Esophagus squamous epithelium (tissue), 5 donors: ENCODE data around the gene PRRX1. TPM values are rescaled to one million over a fixed set of nuclear protein-coding genes. Genes with fewer than 3 reads are reported as not detected.

Experiments used
- DNase-seq: peaks from one replicate; lab custom pipeline; 2025; lab: John Stamatoyannopoulos, UW
- H3K27ac ChIP-seq, 4 donors: fragments of 200-600 bp; sonication (generic); one replicate each; pipeline ENCODE4 v1.5.1; 2016 to 2019; ENCODE audit warnings: mild to moderate bottlenecking in 1 of 4
- H3K27me3 ChIP-seq, 4 donors: fragments of 200-600 bp; sonication (generic); 1 replicate in 3 of 4; 2 replicates in 1 of 4; pipeline versions ENCODE4 v1.5.1 to v1.6.0; 2017 to 2021; ENCODE audit warnings: antibody characterized with exemption in 1 of 4
- H3K36me3 ChIP-seq, 3 donors: fragments of 200-600 bp; sonication (generic); one replicate each; pipeline ENCODE4 v1.5.1; 2016 to 2019
- H3K4me1 ChIP-seq, 3 donors: fragments of 200-600 bp; sonication (generic); one replicate each; pipeline ENCODE4 v1.5.1; 2017 to 2019
- H3K4me3 ChIP-seq, 4 donors: fragments of 200-600 bp; sonication (generic); 1 replicate in 3 of 4; 2 replicates in 1 of 4; pipeline ENCODE4 v1.5.1; 2016 to 2019; ENCODE audit warnings: mild to moderate bottlenecking in 2 of 4, moderate library complexity in 1 of 4
- H3K9me3 ChIP-seq, 3 donors: fragments of 200-600 bp; sonication (generic); one replicate each; pipeline ENCODE4 v1.5.1; 2016 to 2019
- CTCF ChIP-seq, 6 experiments: fragments of 450-650 bp in 4 of 6; fragments of 200-600 bp in 2 of 6; sonication (generic) in 2 of 6; IDR thresholded peaks; one replicate each; pipeline ENCODE4 v1.5.1; 2016 to 2019; ENCODE audit warnings: antibody characterized with exemption in 6 of 6, mild to moderate bottlenecking in 4 of 6, moderate library complexity in 4 of 6
- POLR2A ChIP-seq, 4 donors: fragments of 450-650 bp; IDR thresholded peaks; one replicate each; pipeline ENCODE4 v1.6.1; 2017; ENCODE audit warnings: antibody characterized with exemption in 4 of 4, mild to moderate bottlenecking in 4 of 4, moderate library complexity in 3 of 4
- WGBS, 2 donors: methylation state at CpG; one replicate each; pipeline ENCODE4 v1.1.5; 2018; 5-methylcytosine and 5-hydroxymethylcytosine counted together
- intact Hi-C: fragments of 100-400 bp; cut with DNase I; formaldehyde crosslinking; loops from one replicate; pipeline ENCODE4 v1.15.0; 2022
- total RNA-seq, 4 donors: library from RNA; depleted of rRNA; stranded (reverse); fragments of >200 nt; gene quantifications; one replicate each; pipeline ENCODE4 v1.1.0, GENCODE V29; 2016
- donor health status: DM: yes; HTN: yes; CAD: no.

PRRX1 gene
- total RNA-seq, 4 donors from 2014 or later: 2.2 to 20.4 (median 10.3) TPM

GRCh38 chr1:170634824-170635410, 29.0 kb upstream of the PRRX1 start:
- no peak for DNase-seq
- Histone ChIP-seq H3K27me3 (no peaks in the 10 kb centered on the region), H3K9me3 (no peaks in the 10 kb centered on the region), H3K36me3 (no peaks in the 10 kb centered on the region), H3K27ac (no peak overlapping the region), H3K4me3 (no peak overlapping the region), H3K4me1 (no peaks in the 10 kb centered on the region)
- TF ChIP-seq POLR2A (IDR thresholded peaks at IDR 0.05): no peak
- TF ChIP-seq CTCF (IDR thresholded peaks at IDR 0.05): no peak
- intact Hi-C loops: no loop called here

GRCh38 chr1:170640581-170640980, 23.4 kb upstream of the PRRX1 start:
- Histone ChIP-seq H3K4me1 (no peaks in the 10 kb centered on the region), H3K27ac (no peak overlapping the region), H3K36me3 (no peaks in the 10 kb centered on the region), H3K27me3 (no peaks in the 10 kb centered on the region), H3K4me3 (no peak overlapping the region), H3K9me3 (no peaks in the 10 kb centered on the region)
- TF ChIP-seq POLR2A (IDR thresholded peaks at IDR 0.05): no peak
- TF ChIP-seq CTCF (IDR thresholded peaks at IDR 0.05): no peak
- no peak for DNase-seq
- intact Hi-C loops: no loop called here

GRCh38 chr1:170657275-170657853, 6.6 kb upstream of the PRRX1 start:
- Histone ChIP-seq H3K27me3 (peaks cover 0 to 36% (median 0%) of the 10 kb centered on the region in 4 donors), H3K27ac (no peak overlapping the region), H3K36me3 (no peaks in the 10 kb centered on the region), H3K4me3 (no peak overlapping the region), H3K4me1 (peaks cover 6 to 17% (median 8%) of the 10 kb centered on the region in 3 donors), H3K9me3 (no peaks in the 10 kb centered on the region)
- DNase-seq: no peak
- intact Hi-C loops: no loop called here
- TF ChIP-seq POLR2A (IDR thresholded peaks at IDR 0.05) (no peak), CTCF (IDR thresholded peaks at IDR 0.05) (no peak)
- 35 to 75% methylated on average over 4 of the region's 4 CpGs for WGBS, 2 donors

- Histone ChIP-seq H3K36me3 (no peaks in the 10 kb centered on the region), H3K27me3 (peaks cover 0 to 58% (median 0%) of the 10 kb centered on the region in 4 donors), H3K4me3 (no peak overlapping the region), H3K27ac (no peak overlapping the region), H3K4me1 (peaks cover 8 to 38% (median 15%) of the 10 kb centered on the region in 3 donors), H3K9me3 (no peaks in the 10 kb centered on the region)
- TF ChIP-seq CTCF (IDR thresholded peaks at IDR 0.05): no peak
- TF ChIP-seq POLR2A (IDR thresholded peaks at IDR 0.05): no peak
- intact Hi-C loops: no loop called here
- 85 to 88% methylated on average over 10 to 12 of the region's 13 CpGs for WGBS, 2 donors
- DNase-seq: no peak
Observed at GRCh38 chr1:170659399-170660035, 4.4 kb upstream of the PRRX1 start.

- TF ChIP-seq CTCF (IDR thresholded peaks at IDR 0.05) (no peak), POLR2A (IDR thresholded peaks at IDR 0.05) (no peak)
- intact Hi-C loops: no loop called here
- no peaks in the 10 kb centered on the region for H3K9me3 ChIP-seq
- no peaks in the 10 kb centered on the region for H3K36me3 ChIP-seq
- peaks cover 8 to 46% (median 17%) of the 10 kb centered on the region in 3 donors for H3K4me1 ChIP-seq
- H3K27ac ChIP-seq: no peak overlapping the region
- WGBS, 2 donors: 48 to 58% methylated on average over 14 to 23 of the region's 25 CpGs
- DNase-seq: no peak
- H3K27me3 ChIP-seq: peaks cover 0 to 66% (median 0%) of the 10 kb centered on the region in 4 donors
- H3K4me3 ChIP-seq: no peak overlapping the region
Observed at GRCh38 chr1:170660281-170660713, 3.6 kb upstream of the PRRX1 start.
